Parathyroid adenoma (tissue), 2 donors: Measurements from ENCODE around the gene KIZ.

Source experiments
- H2AFZ ChIP-seq: fragments of 300-600 bp; sonication (generic); one replicate; pipeline ENCODE4 v1.7.0; 2017; ENCODE audit warnings: antibody characterized with exemption, mild to moderate bottlenecking
- H3K27ac ChIP-seq: fragments of 300-600 bp; sonication (generic); one replicate; pipeline ENCODE4 v1.7.0; 2017
- H3K27me3 ChIP-seq: fragments of 300-600 bp; sonication (generic); one replicate; pipeline ENCODE4 v1.7.0; 2017; ENCODE audit warnings: low read length; ENCODE audit not compliant: control insufficient read depth, insufficient read depth
- H3K36me3 ChIP-seq: fragments of 300-600 bp; sonication (generic); one replicate; pipeline ENCODE4 v1.7.0; 2017; ENCODE audit warnings: low read length; ENCODE audit not compliant: control insufficient read depth, insufficient read depth
- H3K4me1 ChIP-seq: fragments of 300-600 bp; sonication (generic); one replicate; pipeline ENCODE4 v1.7.0; 2017; ENCODE audit warnings: control low read depth
- H3K4me2 ChIP-seq: fragments of 300-600 bp; sonication (generic); one replicate; pipeline ENCODE4 v1.7.0; 2017; ENCODE audit warnings: low read length
- H3K4me3 ChIP-seq: fragments of 300-600 bp; sonication (generic); one replicate; pipeline ENCODE4 v1.7.0; 2017; ENCODE audit warnings: low read depth, low read length
- H3K79me2 ChIP-seq: fragments of 300-600 bp; sonication (generic); one replicate; pipeline ENCODE4 v1.7.0; 2017; ENCODE audit warnings: control low read depth
- H3K9ac ChIP-seq: fragments of 300-600 bp; sonication (generic); one replicate; pipeline ENCODE4 v1.7.0; 2017; ENCODE audit warnings: mild to moderate bottlenecking
- H3K9me3 ChIP-seq: fragments of 300-600 bp; sonication (generic); one replicate; pipeline ENCODE4 v1.7.0; 2017; ENCODE audit warnings: low read length; ENCODE audit not compliant: control insufficient read depth
- CTCF ChIP-seq: fragments of 300-600 bp; sonication (generic); IDR thresholded peaks from one replicate; pipeline ENCODE4 v1.7.0; 2017; ENCODE audit warnings: antibody characterized with exemption, mild to moderate bottlenecking
- donor health status: primary hyperparathyroidism.

Gene KIZ

GRCh38 chr20:21104921-21105320 is 21.0 kb upstream of the KIZ start:
- H3K36me3 ChIP-seq: no peaks in the 10 kb centered on the region
- no peaks in the 10 kb centered on the region for H3K79me2 ChIP-seq
- TF ChIP-seq CTCF: no peak
- H3K27ac ChIP-seq: no peak overlapping the region
- H3K9ac ChIP-seq: no peak overlapping the region
- H3K4me2 ChIP-seq: no peak overlapping the region
- H3K4me1 ChIP-seq: peaks cover 5% of the 10 kb centered on the region
- H3K4me3 ChIP-seq: no peak overlapping the region
- H3K9me3 ChIP-seq: no peaks in the 10 kb centered on the region
- H3K27me3 ChIP-seq: peaks cover 34% of the 10 kb centered on the region
- no peak overlapping the region for H2AFZ ChIP-seq

GRCh38 chr20:21105429-21106170 is 20.3 kb upstream of the KIZ start:
- H3K4me1 ChIP-seq: peaks cover 4% of the 10 kb centered on the region
- H3K27ac ChIP-seq: no peak overlapping the region
- no peak overlapping the region for H3K4me3 ChIP-seq
- H3K9me3 ChIP-seq: no peaks in the 10 kb centered on the region
- peaks cover 27% of the 10 kb centered on the region for H3K27me3 ChIP-seq
- H3K36me3 ChIP-seq: no peaks in the 10 kb centered on the region
- H3K4me2 ChIP-seq: no peak overlapping the region
- no peak for TF ChIP-seq CTCF
- H2AFZ ChIP-seq: no peak overlapping the region
- no peak overlapping the region for H3K9ac ChIP-seq
- no peaks in the 10 kb centered on the region for H3K79me2 ChIP-seq

- Histone ChIP-seq H3K27ac (no peak within 1 kb of the TSS), H3K4me1 (no peaks in the 10 kb centered on the region), H2AFZ (no peak within 1 kb of the TSS), H3K9ac (no peak within 1 kb of the TSS), H3K79me2 (no peaks in the 10 kb centered on the region), H3K36me3 (no peaks in the 10 kb centered on the region), H3K4me3 (no peak within 1 kb of the TSS), H3K9me3 (no peaks in the 10 kb centered on the region), H3K27me3 (peaks cover 19% of the 10 kb centered on the region), H3K4me2 (no peak within 1 kb of the TSS)
- no peak for TF ChIP-seq CTCF
Observed at GRCh38 chr20:21106171-21107017, 19.5 kb upstream of the KIZ start, which contains the start of gene LINC00237. TSS of gene LINC00237 (minus strand) at chr20:21106358.

- Histone ChIP-seq H3K79me2 (no peaks in the 10 kb centered on the region), H3K4me1 (no peaks in the 10 kb centered on the region), H3K4me2 (no peak overlapping the region), H3K9ac (no peak overlapping the region), H3K9me3 (no peaks in the 10 kb centered on the region), H3K4me3 (no peak overlapping the region), H3K27me3 (peaks cover 7% of the 10 kb centered on the region), H3K36me3 (no peaks in the 10 kb centered on the region), H2AFZ (no peak overlapping the region), H3K27ac (no peak overlapping the region)
- no peak for TF ChIP-seq CTCF
Observed at GRCh38 chr20:21109144-21109543, 16.7 kb upstream of the KIZ start.
